Thyroid gland (tissue), 4 donors: ENCODE results near the gene IRS1.

ENCODE experiments used
- CTCF ChIP-seq, 6 experiments: fragments of 200-600 bp in 3 of 6; fragments of 450-650 bp in 3 of 6; sonication (generic) in 3 of 6; IDR thresholded peaks; one replicate each; pipeline ENCODE4 v1.5.1; 2016 to 2019; ENCODE audit warnings: antibody characterized with exemption in 6 of 6, mild to moderate bottlenecking in 2 of 6, inconsistent platforms in 1 of 6, moderate library complexity in 1 of 6
- POLR2A ChIP-seq, 2 donors: fragments of 450-650 bp; IDR thresholded peaks; one replicate each; pipeline ENCODE4 v1.6.1; 2017; ENCODE audit warnings: antibody characterized with exemption in 2 of 2, mild to moderate bottlenecking in 2 of 2, moderate library complexity in 1 of 2

- TF ChIP-seq POLR2A (IDR thresholded peaks at IDR 0.05) (no peak), CTCF (IDR thresholded peaks at IDR 0.05) (no peak)
These were observed 40.5 kb downstream of the IRS1 start for GRCh38 chr2:226758921-226759640.
